Testis (tissue), 2 donors: ENCODE measurements around the gene GFM1.

ENCODE experiments used
- POLR2A ChIP-seq: fragments of 450-650 bp; IDR thresholded peaks from one replicate; pipeline ENCODE4 v1.6.1; 2017; ENCODE audit warnings: antibody characterized with exemption, mild to moderate bottlenecking, moderate library complexity
- TF ChIP-seq, protein P1 (sequence below), 3 experiments: fragments of 450-650 bp in 2 of 3; fragments of 200-600 bp in 1 of 3; sonication (generic) in 1 of 3; IDR thresholded peaks; one replicate each; pipeline ENCODE4 v1.5.1; 2016 to 2019; ENCODE audit warnings: antibody characterized with exemption in 3 of 3, mild to moderate bottlenecking in 2 of 3, moderate library complexity in 1 of 3

GRCh38 chr3:158739078-158739477 is 94.8 kb downstream of the GFM1 start:
- TF ChIP-seq, protein P1, sequence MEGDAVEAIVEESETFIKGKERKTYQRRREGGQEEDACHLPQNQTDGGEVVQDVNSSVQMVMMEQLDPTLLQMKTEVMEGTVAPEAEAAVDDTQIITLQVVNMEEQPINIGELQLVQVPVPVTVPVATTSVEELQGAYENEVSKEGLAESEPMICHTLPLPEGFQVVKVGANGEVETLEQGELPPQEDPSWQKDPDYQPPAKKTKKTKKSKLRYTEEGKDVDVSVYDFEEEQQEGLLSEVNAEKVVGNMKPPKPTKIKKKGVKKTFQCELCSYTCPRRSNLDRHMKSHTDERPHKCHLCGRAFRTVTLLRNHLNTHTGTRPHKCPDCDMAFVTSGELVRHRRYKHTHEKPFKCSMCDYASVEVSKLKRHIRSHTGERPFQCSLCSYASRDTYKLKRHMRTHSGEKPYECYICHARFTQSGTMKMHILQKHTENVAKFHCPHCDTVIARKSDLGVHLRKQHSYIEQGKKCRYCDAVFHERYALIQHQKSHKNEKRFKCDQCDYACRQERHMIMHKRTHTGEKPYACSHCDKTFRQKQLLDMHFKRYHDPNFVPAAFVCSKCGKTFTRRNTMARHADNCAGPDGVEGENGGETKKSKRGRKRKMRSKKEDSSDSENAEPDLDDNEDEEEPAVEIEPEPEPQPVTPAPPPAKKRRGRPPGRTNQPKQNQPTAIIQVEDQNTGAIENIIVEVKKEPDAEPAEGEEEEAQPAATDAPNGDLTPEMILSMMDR (IDR thresholded peaks at IDR 0.05), result no peak
- no peak for TF ChIP-seq POLR2A
